MM.1S (cell line): ENCODE results near the gene CAPN12.

Experiments used
- DNase-seq: peaks from one replicate; pipeline ENCODE4 v3.0.0-alpha.2; 2015
- H2AFZ ChIP-seq: fragments of 300-600 bp; sonication (generic); 2 replicates; pipeline ENCODE4 v1.6.0; 2016; ENCODE audit warnings: antibody characterized with exemption, low read length
- H3F3A ChIP-seq: fragments of 300-600 bp; sonication (generic); 2 replicates; pipeline ENCODE4 v1.6.1; 2016; ENCODE audit warnings: mild to moderate bottlenecking, antibody characterized with exemption, low read length, moderate library complexity, mixed read lengths; ENCODE audit not compliant: insufficient read depth
- H3K27ac ChIP-seq: fragments of 300-600 bp; sonication (generic); 2 replicates; pipeline ENCODE4 v1.5.1; 2016; ENCODE audit warnings: mild to moderate bottlenecking, low read length
- H3K27me3 ChIP-seq: fragments of 300-600 bp; sonication (generic); replicated peaks from 2 replicates; pipeline ENCODE4 v1.6.0; 2016; ENCODE audit warnings: low read length; ENCODE audit not compliant: insufficient read depth
- H3K36me3 ChIP-seq: fragments of 300-600 bp; sonication (generic); replicated peaks from 2 replicates; pipeline ENCODE4 v1.6.1; 2016; ENCODE audit warnings: mild to moderate bottlenecking, low read length, mixed read lengths; ENCODE audit not compliant: insufficient read depth
- H3K4me1 ChIP-seq: fragments of 300-600 bp; sonication (generic); 2 replicates; pipeline ENCODE4 v1.6.1; 2016; ENCODE audit warnings: low read length, mixed read lengths
- H3K4me2 ChIP-seq: fragments of 300-600 bp; sonication (generic); 2 replicates; pipeline ENCODE4 v1.6.0; 2016; ENCODE audit warnings: low read depth, low read length
- H3K4me3 ChIP-seq: fragments of 300-600 bp; sonication (generic); 2 replicates; pipeline ENCODE4 v1.5.1; 2016; ENCODE audit warnings: low read length, mixed read lengths
- H3K79me2 ChIP-seq: fragments of 300-600 bp; sonication (generic); 2 replicates; pipeline ENCODE4 v1.6.1; 2016; ENCODE audit warnings: mixed run types, low read length, mixed read lengths
- H3K9ac ChIP-seq: fragments of 300-600 bp; sonication (generic); 2 replicates; pipeline ENCODE4 v1.6.1; 2016; ENCODE audit warnings: low read length, mixed read lengths
- H3K9me2 ChIP-seq: fragments of 300-600 bp; sonication (generic); replicated peaks from 2 replicates; pipeline ENCODE4 v1.6.1; 2016; ENCODE audit warnings: mild to moderate bottlenecking, low read length, mixed read lengths; ENCODE audit not compliant: insufficient read depth
- H3K9me3 ChIP-seq: fragments of 300-600 bp; sonication (generic); replicated peaks from 2 replicates; pipeline ENCODE4 v1.6.1; 2016; ENCODE audit warnings: mild to moderate bottlenecking, low read length, mixed read lengths; ENCODE audit not compliant: insufficient read depth
- H4K20me1 ChIP-seq: fragments of 300-600 bp; sonication (generic); 2 replicates; pipeline ENCODE4 v1.6.1; 2016; ENCODE audit warnings: mild to moderate bottlenecking, low read length, moderate library complexity, mixed read lengths; ENCODE audit not compliant: insufficient read depth
- EZH2 ChIP-seq: fragments of 300-600 bp; sonication (generic); optimal IDR thresholded peaks from 2 replicates; pipeline ENCODE3; 2017; ENCODE audit warnings: low read depth, mild to moderate bottlenecking, antibody characterized with exemption, low read length, mixed read lengths
- EZH2phosphoT487 ChIP-seq: fragments of 300-600 bp; sonication (generic); IDR thresholded peaks from 2 replicates; pipeline ENCODE4 v1.6.1; 2018; ENCODE audit warnings: antibody characterized with exemption, low read length
- TF ChIP-seq, protein P1 (sequence below): fragments of 300-600 bp; sonication (generic); IDR thresholded peaks from 2 replicates; pipeline ENCODE4 v1.5.1; 2016; ENCODE audit warnings: antibody characterized with exemption, low read length, mixed read lengths

CAPN12 gene

DNA sequence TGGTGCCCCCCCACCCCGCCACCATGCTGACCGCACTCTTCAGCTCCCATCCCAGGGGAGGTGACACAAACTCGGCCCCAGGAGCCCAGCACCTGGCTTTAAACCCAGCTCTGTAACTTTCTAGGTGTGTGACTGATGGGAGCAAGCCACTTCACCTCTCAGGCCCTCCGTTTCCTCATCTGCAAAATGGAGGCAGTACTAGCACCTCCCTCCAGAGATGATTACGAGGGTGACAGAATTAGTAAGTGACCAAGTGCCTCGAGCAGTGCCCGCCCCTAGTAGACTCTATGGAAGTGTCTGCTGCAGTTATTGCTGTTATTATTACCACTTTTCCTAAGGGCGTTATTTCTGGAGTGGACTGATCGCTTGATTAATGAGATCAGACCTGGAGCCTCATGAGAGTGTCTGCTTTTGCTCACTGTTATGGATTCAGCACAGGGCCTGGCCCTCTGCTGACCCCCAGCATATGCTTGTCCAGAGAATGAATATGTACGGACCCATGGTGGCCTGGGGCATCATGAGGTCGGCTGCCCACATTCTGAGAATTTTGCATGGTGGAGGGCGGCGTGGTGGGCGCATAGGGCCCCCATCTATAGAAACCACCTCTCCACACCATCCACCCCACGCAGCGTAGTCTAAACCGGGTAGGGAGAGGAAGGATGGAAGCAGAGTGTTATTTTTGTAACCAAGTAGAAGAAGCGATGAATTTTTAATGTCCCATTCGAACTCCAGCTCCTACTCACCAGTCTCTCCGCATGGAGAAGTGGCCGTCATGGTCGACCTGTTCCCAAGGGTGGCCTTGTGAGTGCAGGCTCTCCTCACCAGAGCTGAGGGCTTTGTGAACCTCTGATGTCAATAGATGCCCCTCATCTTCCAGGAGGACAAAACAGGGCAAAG lies 48.2 kb downstream of the CAPN12 start:
- H3K4me3 ChIP-seq: no peak overlapping the region
- no peaks in the 10 kb centered on the region for H3K9me3 ChIP-seq
- H3K9ac ChIP-seq: no peak overlapping the region
- no peaks in the 10 kb centered on the region for H3F3A ChIP-seq
- peaks cover 25% of the 10 kb centered on the region for H3K4me1 ChIP-seq
- H3K4me2 ChIP-seq: peak overlapping the region; percentile 55; the same call in 1 of the 2 replicates
- TF ChIP-seq EZH2: no peak
- TF ChIP-seq, protein P1, sequence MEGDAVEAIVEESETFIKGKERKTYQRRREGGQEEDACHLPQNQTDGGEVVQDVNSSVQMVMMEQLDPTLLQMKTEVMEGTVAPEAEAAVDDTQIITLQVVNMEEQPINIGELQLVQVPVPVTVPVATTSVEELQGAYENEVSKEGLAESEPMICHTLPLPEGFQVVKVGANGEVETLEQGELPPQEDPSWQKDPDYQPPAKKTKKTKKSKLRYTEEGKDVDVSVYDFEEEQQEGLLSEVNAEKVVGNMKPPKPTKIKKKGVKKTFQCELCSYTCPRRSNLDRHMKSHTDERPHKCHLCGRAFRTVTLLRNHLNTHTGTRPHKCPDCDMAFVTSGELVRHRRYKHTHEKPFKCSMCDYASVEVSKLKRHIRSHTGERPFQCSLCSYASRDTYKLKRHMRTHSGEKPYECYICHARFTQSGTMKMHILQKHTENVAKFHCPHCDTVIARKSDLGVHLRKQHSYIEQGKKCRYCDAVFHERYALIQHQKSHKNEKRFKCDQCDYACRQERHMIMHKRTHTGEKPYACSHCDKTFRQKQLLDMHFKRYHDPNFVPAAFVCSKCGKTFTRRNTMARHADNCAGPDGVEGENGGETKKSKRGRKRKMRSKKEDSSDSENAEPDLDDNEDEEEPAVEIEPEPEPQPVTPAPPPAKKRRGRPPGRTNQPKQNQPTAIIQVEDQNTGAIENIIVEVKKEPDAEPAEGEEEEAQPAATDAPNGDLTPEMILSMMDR: no peak
- TF ChIP-seq EZH2phosphoT487: no peak
- no peak overlapping the region for H3K27ac ChIP-seq
- no peak overlapping the region for H2AFZ ChIP-seq
- H3K36me3 ChIP-seq: no peaks in the 10 kb centered on the region; the same call in 1 of the 2 replicates
- no peaks in the 10 kb centered on the region for H4K20me1 ChIP-seq
- peaks cover 89% of the 10 kb centered on the region for H3K79me2 ChIP-seq
- DNase-seq: no peak
- no peaks in the 10 kb centered on the region for H3K27me3 ChIP-seq
- no peaks in the 10 kb centered on the region for H3K9me2 ChIP-seq

DNA sequence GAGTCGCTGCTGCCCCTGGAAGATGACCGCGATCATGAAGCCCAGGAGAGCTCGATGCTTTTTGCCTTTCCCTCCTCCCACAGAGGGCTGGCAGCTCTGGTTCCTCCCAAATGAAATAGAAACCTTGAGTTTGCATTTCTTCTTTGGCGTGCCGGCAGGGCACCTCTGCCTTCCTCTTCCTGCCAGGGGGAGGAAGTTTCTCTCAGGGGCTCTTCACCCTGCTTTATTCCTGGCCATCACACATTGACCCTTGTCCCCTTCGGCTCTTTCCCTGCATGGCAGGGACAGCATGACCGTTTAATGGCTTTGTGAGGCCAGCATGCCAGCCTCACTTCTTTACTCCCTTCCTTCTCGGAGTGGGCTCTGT lies 49.0 kb downstream of the CAPN12 start:
- Histone ChIP-seq H3K4me1 (peaks cover 25% of the 10 kb centered on the region), H3K79me2 (peaks cover 92% of the 10 kb centered on the region)

GRCh38 chr19:38693380-38694223 lies 50.7 kb downstream of the CAPN12 start:
- Histone ChIP-seq H3K36me3 (no peaks in the 10 kb centered on the region), H3K4me2 (peak overlapping the region; percentile 8; the same call in 1 of the 2 replicates)

More for the DNA sequence above, 49.0 kb downstream of the CAPN12 start:
- no peak overlapping the region for H2AFZ ChIP-seq
- peak; percentile 18 for DNase-seq
- H3K9me2 ChIP-seq: no peaks in the 10 kb centered on the region
- H3K9ac ChIP-seq: no peak overlapping the region
- H3K36me3 ChIP-seq: no peaks in the 10 kb centered on the region; the same call in 1 of the 2 replicates
- no peak overlapping the region for H3K4me3 ChIP-seq
- TF ChIP-seq, protein P1: no peak
- TF ChIP-seq EZH2phosphoT487 (no peak), EZH2 (no peak)
- H3K27ac ChIP-seq: peak overlapping the region; percentile 13; the same call in 1 of the 2 replicates
- H3K4me2 ChIP-seq: peak overlapping the region; percentile 55
- H3K9me3 ChIP-seq: no peaks in the 10 kb centered on the region
- H3F3A ChIP-seq: no peaks in the 10 kb centered on the region
- H3K27me3 ChIP-seq: no peaks in the 10 kb centered on the region
- no peaks in the 10 kb centered on the region for H4K20me1 ChIP-seq

More at GRCh38 chr19:38693380-38694223, 50.7 kb downstream of the CAPN12 start:
- Histone ChIP-seq H3K9ac (no peak overlapping the region), H2AFZ (no peak overlapping the region), H3K27ac (peak overlapping the region; percentile 19; the same call in 1 of the 2 replicates), H3K4me1 (peaks cover 25% of the 10 kb centered on the region), H4K20me1 (no peaks in the 10 kb centered on the region), H3K79me2 (peaks cover 93% of the 10 kb centered on the region), H3K9me2 (no peaks in the 10 kb centered on the region), H3K27me3 (no peaks in the 10 kb centered on the region), H3K4me3 (no peak overlapping the region), H3F3A (no peaks in the 10 kb centered on the region), H3K9me3 (no peaks in the 10 kb centered on the region)
- no peak for TF ChIP-seq EZH2phosphoT487
- no peak for TF ChIP-seq EZH2
- TF ChIP-seq, protein P1: no peak
- peak; percentile 65 for DNase-seq
